Transverse colon (tissue), 4 donors: Measurements from ENCODE around the gene TENM4. TPM values are rescaled to one million over a fixed set of nuclear protein-coding genes. Genes with fewer than 3 reads are reported as not detected.

Experiments used
- DNase-seq: peaks from one replicate; pipeline ENCODE4 v3.0.0-alpha.2; 2019
- H3K27ac ChIP-seq, 4 donors: fragments of 200-600 bp; sonication (generic); 2 replicates each; pipeline ENCODE4 v1.5.1; 2016 to 2018; ENCODE audit warnings: inconsistent platforms in 4 of 4
- H3K27me3 ChIP-seq: fragments of 200-600 bp; sonication (generic); 2 replicates; pipeline ENCODE4 v1.5.1; 2017; ENCODE audit warnings: inconsistent platforms
- H3K36me3 ChIP-seq, 4 donors: fragments of 200-600 bp; sonication (generic); 2 replicates each; pipeline ENCODE4 v1.5.1; 2017 to 2019; ENCODE audit warnings: inconsistent platforms in 4 of 4
- H3K4me1 ChIP-seq, 4 donors: fragments of 200-600 bp; sonication (generic); 2 replicates each; pipeline ENCODE4 v1.5.1; 2017 to 2020; ENCODE audit warnings: inconsistent platforms in 4 of 4
- H3K4me3 ChIP-seq, 4 donors: fragments of 200-600 bp; sonication (generic); 1 replicate in 1 of 4; 2 replicates in 3 of 4; pipeline versions ENCODE4 v1.5.1 to v1.6.1; 2017 to 2019; ENCODE audit warnings: inconsistent platforms in 4 of 4
- H3K9me3 ChIP-seq, 2 donors: fragments of 200-600 bp; sonication (generic); 2 replicates each; pipeline ENCODE4 v1.5.1; 2017 to 2019; ENCODE audit warnings: inconsistent platforms in 2 of 2
- EP300 ChIP-seq: sonication (generic); formaldehyde crosslinking; IDR thresholded peaks from one replicate; pipeline ENCODE4 v1.6.1; 2017; ENCODE audit warnings: antibody characterized with exemption, low read depth
- POLR2A ChIP-seq: fragments of 450-650 bp; IDR thresholded peaks from one replicate; pipeline ENCODE4 v1.6.1; 2016; ENCODE audit warnings: antibody characterized with exemption, mild to moderate bottlenecking, moderate library complexity
- POLR2AphosphoS5 ChIP-seq, 3 donors: sonication (generic); formaldehyde crosslinking; IDR thresholded peaks; one replicate each; pipeline ENCODE4 v1.6.1; 2016; ENCODE audit warnings: antibody characterized with exemption in 3 of 3
- WGBS, 2 donors: methylation state at CpG; one replicate each; pipeline ENCODE4 v1.1.5; 2018; ENCODE audit warnings: low coverage in 1 of 2; 5-methylcytosine and 5-hydroxymethylcytosine counted together
- in situ Hi-C, 4 donors: fragments of 200-750 bp; cut with MboI; loops; one replicate each; pipeline versions ENCODE4 v1.15.0 to v1.15.1; 2017; ENCODE audit warnings: low sequenced_read_pairs in 3 of 4, low pct_ligation_motif_present in 1 of 4, low pct_unique_long_range_greater_than_20kb in 1 of 4
- intact Hi-C: fragments of 100-400 bp; cut with DNase I; formaldehyde crosslinking; loops from one replicate; pipeline ENCODE4 v1.15.1; 2023; ENCODE audit warnings: low total_unique reads
- total RNA-seq, 4 donors: library from RNA; depleted of rRNA; stranded (reverse); fragments of >200 nt; gene quantifications; one replicate each; pipeline ENCODE4 v1.1.0, GENCODE V29; 2016
- TF ChIP-seq, protein P1 (sequence below), 5 experiments: fragments of 200-600 bp in 3 of 5; fragments of 450-650 bp in 2 of 5; sonication (generic) in 3 of 5; IDR thresholded peaks; 1 replicate in 2 of 5; 2 replicates in 3 of 5; pipeline ENCODE4 v1.5.1; 2016 to 2017; ENCODE audit warnings: antibody characterized with exemption in 5 of 5, inconsistent platforms in 3 of 5, mild to moderate bottlenecking in 2 of 5, moderate library complexity in 1 of 5

The TENM4 gene
- total RNA-seq, 4 donors from 2014 or later: 0.14 to 0.79 (median 0.39) TPM

DNA sequence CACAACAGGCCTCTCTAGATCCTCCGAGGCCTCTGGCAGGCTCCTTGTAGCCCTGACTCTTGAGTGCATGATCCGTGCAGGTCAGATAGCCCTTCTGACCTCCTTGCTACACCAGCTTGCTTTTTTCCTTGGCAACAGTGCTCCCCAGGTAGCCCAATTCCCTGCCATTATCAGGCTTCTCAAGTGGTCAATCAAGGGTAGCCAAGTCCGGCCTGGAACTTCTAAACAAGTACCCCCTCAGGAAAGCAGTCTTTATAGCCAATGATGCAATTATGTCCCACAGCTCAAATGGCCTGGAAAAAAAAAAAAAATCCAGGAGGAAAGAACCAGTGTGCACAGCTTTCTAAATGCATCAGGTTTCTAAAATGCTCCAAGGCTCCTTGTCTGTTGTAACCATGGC is 59.8 kb downstream of the TENM4 start:
- intact Hi-C loops: no loop called here
- H3K36me3 ChIP-seq: no peaks in the 10 kb centered on the region
- TF ChIP-seq POLR2AphosphoS5 (IDR thresholded peaks at IDR 0.05): no peak
- no peak for TF ChIP-seq POLR2A
- no peak for TF ChIP-seq EP300
- TF ChIP-seq, protein P1, sequence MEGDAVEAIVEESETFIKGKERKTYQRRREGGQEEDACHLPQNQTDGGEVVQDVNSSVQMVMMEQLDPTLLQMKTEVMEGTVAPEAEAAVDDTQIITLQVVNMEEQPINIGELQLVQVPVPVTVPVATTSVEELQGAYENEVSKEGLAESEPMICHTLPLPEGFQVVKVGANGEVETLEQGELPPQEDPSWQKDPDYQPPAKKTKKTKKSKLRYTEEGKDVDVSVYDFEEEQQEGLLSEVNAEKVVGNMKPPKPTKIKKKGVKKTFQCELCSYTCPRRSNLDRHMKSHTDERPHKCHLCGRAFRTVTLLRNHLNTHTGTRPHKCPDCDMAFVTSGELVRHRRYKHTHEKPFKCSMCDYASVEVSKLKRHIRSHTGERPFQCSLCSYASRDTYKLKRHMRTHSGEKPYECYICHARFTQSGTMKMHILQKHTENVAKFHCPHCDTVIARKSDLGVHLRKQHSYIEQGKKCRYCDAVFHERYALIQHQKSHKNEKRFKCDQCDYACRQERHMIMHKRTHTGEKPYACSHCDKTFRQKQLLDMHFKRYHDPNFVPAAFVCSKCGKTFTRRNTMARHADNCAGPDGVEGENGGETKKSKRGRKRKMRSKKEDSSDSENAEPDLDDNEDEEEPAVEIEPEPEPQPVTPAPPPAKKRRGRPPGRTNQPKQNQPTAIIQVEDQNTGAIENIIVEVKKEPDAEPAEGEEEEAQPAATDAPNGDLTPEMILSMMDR (IDR thresholded peaks at IDR 0.05): no peak
- DNase-seq: no peak
- H3K27me3 ChIP-seq: no peaks in the 10 kb centered on the region
- 0 to 70% methylated on average over 1 to 3 of the region's 3 CpGs for WGBS, 2 donors
- H3K4me3 ChIP-seq: no peak overlapping the region
- no peak overlapping the region for H3K27ac ChIP-seq
- no peaks in the 10 kb centered on the region for H3K4me1 ChIP-seq
- H3K9me3 ChIP-seq: no peaks in the 10 kb centered on the region
- in situ Hi-C loops: loop anchor here in 1 of 4 donors (10.0 kb wide), 1 partner anchor 56 kb away; no protein-coding TSS in a partner anchor

DNA sequence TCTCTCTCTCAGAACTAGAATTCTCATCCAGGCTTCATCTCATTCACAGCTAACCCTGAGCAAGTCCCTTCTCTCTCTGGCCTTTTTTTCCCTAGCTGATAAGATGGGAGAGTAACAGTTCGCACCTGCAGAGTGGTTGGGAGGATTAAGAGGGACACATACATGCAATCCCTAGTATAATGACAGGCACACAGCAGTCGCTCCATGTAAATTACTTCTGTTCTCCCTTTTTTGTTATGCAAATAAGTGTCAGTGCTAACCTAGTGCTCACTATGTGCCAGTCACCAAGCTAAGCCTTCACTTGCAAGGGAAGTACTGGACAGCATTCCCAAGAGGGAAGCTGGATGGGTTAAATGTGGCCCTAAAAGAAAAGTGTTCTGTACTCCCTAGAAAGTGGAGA is 63.4 kb downstream of the TENM4 start:
- no peaks in the 10 kb centered on the region for H3K36me3 ChIP-seq
- WGBS, 2 donors: 67 to 100% methylated on average over 1 to 2 of the region's 2 CpGs
- TF ChIP-seq, protein P1 (IDR thresholded peaks at IDR 0.05): no peak
- TF ChIP-seq POLR2A: no peak
- TF ChIP-seq POLR2AphosphoS5 (IDR thresholded peaks at IDR 0.05): no peak
- no peak for TF ChIP-seq EP300

DNA sequence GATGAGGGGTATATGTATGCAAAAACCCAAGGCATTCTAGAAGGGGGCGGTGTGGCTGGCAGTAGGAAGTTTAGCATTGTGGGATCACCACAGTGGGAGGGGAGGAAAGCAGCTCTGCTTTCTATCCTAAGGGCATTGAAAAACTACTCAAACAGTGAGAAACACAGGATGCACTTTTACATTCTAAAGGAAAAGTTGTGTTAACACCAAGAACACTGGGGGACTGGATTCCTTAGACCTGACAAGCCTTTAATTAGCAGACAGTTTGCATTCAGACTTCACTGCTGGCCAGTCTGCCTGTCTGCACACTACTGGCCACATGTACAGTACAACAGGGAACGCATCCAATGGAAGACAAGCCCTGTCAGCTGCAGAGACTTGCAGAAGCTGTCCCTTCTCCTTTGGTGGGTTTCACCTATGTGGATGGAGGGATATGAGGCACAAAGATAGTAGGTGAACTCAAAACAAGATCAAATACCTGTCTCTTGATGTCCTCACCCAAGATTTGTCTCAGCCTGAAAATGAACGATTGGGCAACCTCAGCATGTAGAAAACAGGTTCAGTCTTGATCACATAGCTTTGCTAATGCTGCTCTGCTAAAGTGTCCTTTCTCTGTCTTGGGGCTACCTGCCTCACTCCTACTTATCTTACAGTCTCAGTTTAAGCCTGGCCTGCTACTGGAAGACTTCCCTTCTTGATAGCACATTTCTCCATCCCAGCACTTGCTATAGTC is 64.8 kb downstream of the TENM4 start:
- no peak for DNase-seq
- Histone ChIP-seq H3K27ac (no peak overlapping the region), H3K4me3 (no peak overlapping the region), H3K27me3 (no peaks in the 10 kb centered on the region), H3K36me3 (no peaks in the 10 kb centered on the region), H3K4me1 (no peaks in the 10 kb centered on the region), H3K9me3 (no peaks in the 10 kb centered on the region)
- no peak for TF ChIP-seq POLR2A
- in situ Hi-C loops (no loop called here), intact Hi-C loops (no loop called here)
- WGBS, 2 donors: 62 to 100% methylated on average over 1 to 3 of the region's 3 CpGs

More for the DNA sequence above, 63.4 kb downstream of the TENM4 start:
- intact Hi-C loops (no loop called here), in situ Hi-C loops (no loop called here)
- no peak for DNase-seq
- Histone ChIP-seq H3K27ac (no peak overlapping the region), H3K9me3 (no peaks in the 10 kb centered on the region), H3K4me1 (no peaks in the 10 kb centered on the region), H3K27me3 (no peaks in the 10 kb centered on the region), H3K4me3 (no peak overlapping the region)

DNA sequence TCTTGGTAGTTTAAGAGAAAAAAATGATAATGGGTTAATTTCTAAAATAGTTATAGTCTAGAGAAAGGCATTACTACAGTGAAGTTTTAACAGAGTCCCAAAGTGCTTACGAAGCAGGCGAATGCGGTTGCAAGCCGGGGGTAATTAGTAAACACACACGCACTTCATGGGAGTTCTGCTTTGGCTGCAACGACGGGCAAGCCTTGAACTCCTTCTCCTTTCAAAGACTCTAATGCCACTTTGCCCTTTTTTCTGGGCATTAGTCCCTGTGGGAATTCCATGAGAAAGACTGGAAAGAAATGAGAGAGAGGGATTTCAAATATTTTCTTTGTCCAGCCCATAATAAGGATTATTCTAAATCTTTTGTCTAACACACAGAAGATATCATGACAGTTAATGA is 66.1 kb downstream of the TENM4 start:
- no peak for DNase-seq
- Histone ChIP-seq H3K9me3 (no peaks in the 10 kb centered on the region), H3K27ac (no peak overlapping the region), H3K36me3 (no peaks in the 10 kb centered on the region), H3K27me3 (no peaks in the 10 kb centered on the region), H3K4me1 (no peaks in the 10 kb centered on the region), H3K4me3 (no peak overlapping the region)
- TF ChIP-seq POLR2AphosphoS5 (IDR thresholded peaks at IDR 0.05): no peak
- no peak for TF ChIP-seq EP300
- TF ChIP-seq, protein P1 (IDR thresholded peaks at IDR 0.05): no peak
- TF ChIP-seq POLR2A: no peak
- intact Hi-C loops (no loop called here), in situ Hi-C loops (no loop called here)
- 64 to 83% methylated on average over 7 of the region's 7 CpGs for WGBS, 2 donors

DNA sequence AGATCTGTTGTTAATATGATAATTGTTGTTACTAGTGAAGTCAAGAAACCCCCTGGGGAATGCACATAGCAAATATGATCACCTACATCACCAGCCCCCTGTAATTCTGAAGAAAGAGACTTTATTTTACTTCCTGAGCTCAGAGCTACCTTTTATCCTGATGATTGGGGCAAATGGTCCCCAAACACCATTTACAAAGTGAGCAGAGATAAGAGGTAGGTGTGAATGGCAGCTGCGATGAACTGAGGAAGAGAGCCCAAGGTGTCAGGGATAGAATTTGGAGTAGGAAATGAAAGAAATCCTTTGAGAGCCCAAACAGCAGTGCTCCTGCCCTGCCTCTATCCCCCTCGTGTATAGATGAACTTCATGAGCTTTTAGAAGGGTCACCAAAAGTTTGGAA is 69.1 kb downstream of the TENM4 start:
- WGBS, 2 donors: 17 to 24% methylated on average over 1 to 2 of the region's 2 CpGs
- H3K4me3 ChIP-seq: no peak overlapping the region
- in situ Hi-C loops: no loop called here

More for the DNA sequence above, 69.1 kb downstream of the TENM4 start:
- intact Hi-C loops: no loop called here
- no peak for DNase-seq
- H3K36me3 ChIP-seq: no peaks in the 10 kb centered on the region
- no peaks in the 10 kb centered on the region for H3K9me3 ChIP-seq
- no peak overlapping the region for H3K27ac ChIP-seq
- H3K27me3 ChIP-seq: no peaks in the 10 kb centered on the region
- no peak for TF ChIP-seq POLR2A
- TF ChIP-seq EP300: no peak
- TF ChIP-seq, protein P1 (IDR thresholded peaks at IDR 0.05): no peak
- no peak for TF ChIP-seq POLR2AphosphoS5 (IDR thresholded peaks at IDR 0.05)
- no peaks in the 10 kb centered on the region for H3K4me1 ChIP-seq
